Bone marrow (tissue), 2 donors: ENCODE measurements around the gene TNKS1BP1.

Source experiments
- DNase-seq, 2 donors: peaks; one replicate each; lab custom pipeline; 2025; lab: John Stamatoyannopoulos, UW

TNKS1BP1 gene

GRCh38 chr11:57332694-57333440 lies 8.1 kb upstream of the TNKS1BP1 start:
- DNase-seq, result no peak

- DNase-seq, result no peak
These were observed 7.0 kb upstream of the TNKS1BP1 start for GRCh38 chr11:57331720-57332119.

GRCh38 chr11:57330029-57330428 lies 5.3 kb upstream of the TNKS1BP1 start:
- DNase-seq, result no peak

- DNase-seq, result no peak
These were observed 3.0 kb upstream of the TNKS1BP1 start for GRCh38 chr11:57327721-57328120.

GRCh38 chr11:57325735-57326048 lies 940 bp upstream of the TNKS1BP1 start:
- no peak for DNase-seq

GRCh38 chr11:57324154-57324885 lies 432 bp downstream of the TNKS1BP1 start:
- DNase-seq, result no peak

GRCh38 chr11:57323855-57324153 lies 948 bp downstream of the TNKS1BP1 start:
- no peak for DNase-seq

GRCh38 chr11:57323167-57323854 lies 1.4 kb downstream of the TNKS1BP1 start:
- DNase-seq, result no peak

GRCh38 chr11:57322256-57323166 lies 2.2 kb downstream of the TNKS1BP1 start:
- DNase-seq, result no peak

GRCh38 chr11:57321388-57322255 lies 3.1 kb downstream of the TNKS1BP1 start:
- DNase-seq, result no peak

GRCh38 chr11:57320719-57321387 lies 3.9 kb downstream of the TNKS1BP1 start:
- no peak for DNase-seq

GRCh38 chr11:57320067-57320718 lies 4.6 kb downstream of the TNKS1BP1 start:
- no peak for DNase-seq

GRCh38 chr11:57318178-57318577 lies 6.6 kb downstream of the TNKS1BP1 start:
- no peak for DNase-seq

- no peak for DNase-seq
These were observed 8.7 kb downstream of the TNKS1BP1 start for GRCh38 chr11:57316017-57316416.

GRCh38 chr11:57315491-57315890 lies 9.3 kb downstream of the TNKS1BP1 start:
- peak in 1 of 2 donors; percentile 85 for DNase-seq

- DNase-seq, result no peak
These were observed 10.4 kb downstream of the TNKS1BP1 start for GRCh38 chr11:57314221-57314973.

- DNase-seq, result no peak
These were observed 11.0 kb downstream of the TNKS1BP1 start for GRCh38 chr11:57313788-57314135.

- DNase-seq, result no peak
These were observed 11.5 kb downstream of the TNKS1BP1 start for GRCh38 chr11:57313071-57313787.

GRCh38 chr11:57312511-57313021 lies 12.2 kb downstream of the TNKS1BP1 start:
- DNase-seq, result no peak
